Esophagus muscularis mucosa (tissue), 4 donors: ENCODE measurements around the gene PPARD. TPM values are rescaled to one million over a fixed set of nuclear protein-coding genes. Genes with fewer than 3 reads are reported as not detected.

ENCODE experiments used
- DNase-seq: peaks from one replicate; pipeline ENCODE4 v3.0.0-alpha.2; 2017; ENCODE audit errors: extremely low spot score
- H3K27ac ChIP-seq, 4 donors: fragments of 200-600 bp; sonication (generic); replicated peaks in 1 of 4; 1 replicate in 3 of 4; 2 replicates in 1 of 4; pipeline ENCODE4 v1.5.1; 2016 to 2019; ENCODE audit warnings: mild to moderate bottlenecking in 1 of 4
- H3K27me3 ChIP-seq, 4 donors: fragments of 200-600 bp; sonication (generic); one replicate each; pipeline versions ENCODE4 v1.5.1 to v1.6.0; 2016 to 2019
- H3K36me3 ChIP-seq, 4 donors: fragments of 200-600 bp; sonication (generic); one replicate each; pipeline ENCODE4 v1.5.1; 2016 to 2019
- H3K4me1 ChIP-seq, 4 donors: fragments of 200-600 bp; sonication (generic); one replicate each; pipeline ENCODE4 v1.5.1; 2016 to 2019
- H3K4me3 ChIP-seq, 4 donors: fragments of 200-600 bp; sonication (generic); 1 replicate in 2 of 4; 2 replicates in 2 of 4; pipeline ENCODE4 v1.5.1; 2016 to 2019; ENCODE audit warnings: mild to moderate bottlenecking in 4 of 4, moderate library complexity in 1 of 4
- H3K9me3 ChIP-seq, 4 donors: fragments of 200-600 bp; sonication (generic); 1 replicate in 3 of 4; 2 replicates in 1 of 4; pipeline ENCODE4 v1.5.1; 2016 to 2019
- CTCF ChIP-seq, 3 experiments: fragments of 200-600 bp in 2 of 3; fragments of 450-650 bp in 1 of 3; sonication (generic) in 2 of 3; IDR thresholded peaks; one replicate each; pipeline ENCODE4 v1.5.1; 2017 to 2019; ENCODE audit warnings: antibody characterized with exemption in 3 of 3, mild to moderate bottlenecking in 2 of 3, moderate library complexity in 1 of 3
- EP300 ChIP-seq: sonication (generic); formaldehyde crosslinking; IDR thresholded peaks from one replicate; pipeline ENCODE4 v1.6.1; 2017; ENCODE audit warnings: antibody characterized with exemption
- POLR2A ChIP-seq: fragments of 450-650 bp; IDR thresholded peaks from one replicate; pipeline ENCODE4 v1.6.1; 2017; ENCODE audit warnings: antibody characterized with exemption, moderate library complexity, mild to moderate bottlenecking, low read depth
- POLR2AphosphoS5 ChIP-seq, 2 donors: sonication (generic); formaldehyde crosslinking; IDR thresholded peaks; one replicate each; pipeline ENCODE4 v1.6.1; 2017; ENCODE audit warnings: antibody characterized with exemption in 2 of 2
- WGBS: methylation state at CpG from one replicate; pipeline ENCODE4 v1.1.5; 2018; 5-methylcytosine and 5-hydroxymethylcytosine counted together
- intact Hi-C: fragments of 100-400 bp; cut with DNase I; formaldehyde crosslinking; loops from one replicate; pipeline ENCODE4 v1.15.1; 2023
- total RNA-seq, 4 donors: library from RNA; depleted of rRNA; stranded (reverse); fragments of >200 nt; gene quantifications; one replicate each; pipeline versions ENCODE4 v1.1.0 to v1.2.1, GENCODE V29; 2016

PPARD gene
- total RNA-seq, 4 donors from 2014 or later, result 10.8 to 22.4 (median 16.0) TPM

- no peak overlapping the region for H3K27ac ChIP-seq
- H3K36me3 ChIP-seq, result no peaks in the 10 kb centered on the region
- peaks cover 0 to 6% (median 0%) of the 10 kb centered on the region in 4 donors for H3K4me1 ChIP-seq
- TF ChIP-seq POLR2AphosphoS5 (IDR thresholded peaks at IDR 0.05), result no peak
- TF ChIP-seq EP300, result no peak
- no peak for TF ChIP-seq CTCF (IDR thresholded peaks at IDR 0.05)
- TF ChIP-seq POLR2A, result no peak
- H3K4me3 ChIP-seq, result no peak overlapping the region
- DNase-seq, result no peak
- intact Hi-C loops, result no loop called here
- 100% methylated on average over 1 of the region's 6 CpGs for WGBS
- H3K27me3 ChIP-seq, result peaks cover 0 to 10% (median 0%) of the 10 kb centered on the region in 4 donors
- H3K9me3 ChIP-seq, result no peaks in the 10 kb centered on the region
Observed at GRCh38 chr6:35310265-35310831, 32.0 kb upstream of the PPARD start.

DNA sequence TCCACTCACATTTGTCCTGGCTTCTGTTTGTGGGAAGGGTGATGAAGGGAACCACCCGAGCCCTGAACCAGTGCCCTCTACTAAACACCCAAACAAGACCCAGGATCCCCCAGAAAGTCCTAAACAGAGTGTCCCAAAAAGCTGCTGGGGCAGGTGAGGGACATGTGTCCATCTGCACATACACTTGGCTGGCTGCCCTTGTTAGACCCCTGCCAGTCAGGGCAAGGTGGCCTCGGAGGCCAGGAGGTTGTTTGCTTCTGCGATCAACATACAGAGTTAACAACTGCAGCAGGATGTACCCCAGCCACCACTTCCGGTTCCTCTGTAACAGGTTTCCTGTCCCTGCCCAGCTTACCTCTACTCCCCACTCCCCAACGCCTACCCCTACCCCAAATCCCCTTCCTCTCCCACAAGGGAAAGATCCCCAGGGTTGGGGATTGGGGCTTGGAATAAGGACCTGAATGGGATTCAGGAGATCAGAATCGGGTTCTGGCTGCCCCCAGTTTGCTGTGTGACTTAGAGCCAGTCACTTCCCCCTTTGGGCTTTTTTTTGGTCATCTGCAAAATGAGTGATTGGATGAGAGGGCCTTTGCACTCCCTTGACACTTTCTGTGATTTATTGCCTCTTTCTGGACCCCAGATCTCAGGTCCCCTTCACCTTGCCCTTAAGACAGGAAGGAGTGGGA is 30.8 kb upstream of the PPARD start:
- peaks cover 0 to 10% (median 0%) of the 10 kb centered on the region in 4 donors for H3K27me3 ChIP-seq
- peak; percentile 84 for DNase-seq
- peaks cover 0 to 6% (median 0%) of the 10 kb centered on the region in 4 donors for H3K4me1 ChIP-seq
- H3K9me3 ChIP-seq, result no peaks in the 10 kb centered on the region
- no peaks in the 10 kb centered on the region for H3K36me3 ChIP-seq
- H3K4me3 ChIP-seq, result no peak overlapping the region
- H3K27ac ChIP-seq, result no peak overlapping the region
- intact Hi-C loops, result no loop called here
- 56% methylated on average over 6 of the region's 6 CpGs for WGBS
- TF ChIP-seq POLR2A (no peak), CTCF (IDR thresholded peaks at IDR 0.05) (no peak), EP300 (no peak), POLR2AphosphoS5 (IDR thresholded peaks at IDR 0.05) (no peak)

DNA sequence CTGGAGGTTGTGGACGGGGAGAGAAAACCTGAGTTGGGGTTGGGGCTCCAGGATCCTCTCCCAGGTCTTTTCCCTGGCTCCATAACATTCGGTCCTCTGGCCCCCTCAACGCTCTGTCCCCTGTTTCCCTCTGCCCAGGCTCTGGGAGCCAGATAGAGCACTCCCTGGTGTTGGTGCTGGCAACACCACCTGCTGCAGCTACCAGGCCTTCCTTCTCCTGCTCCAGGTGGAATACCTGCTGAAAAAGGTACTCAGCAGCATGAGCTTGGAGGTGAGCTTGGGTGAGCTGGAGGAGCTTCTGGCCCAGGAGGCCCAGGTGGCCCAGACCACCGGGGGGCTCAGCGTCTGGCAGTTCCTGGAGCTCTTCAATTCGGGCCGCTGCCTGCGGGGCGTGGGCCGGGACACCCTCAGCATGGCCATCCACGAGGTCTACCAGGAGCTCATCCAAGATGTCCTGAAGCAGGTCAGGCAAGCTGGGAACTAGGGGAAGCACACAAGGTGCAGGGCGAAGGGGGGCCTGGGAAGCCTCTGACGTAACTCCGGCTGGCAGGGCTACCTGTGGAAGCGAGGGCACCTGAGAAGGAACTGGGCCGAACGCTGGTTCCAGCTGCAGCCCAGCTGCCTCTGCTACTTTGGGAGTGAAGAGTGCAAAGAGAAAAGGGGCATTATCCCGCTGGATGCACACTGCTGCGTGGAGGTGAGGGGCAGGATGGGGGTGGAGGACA is 30.1 kb upstream of the PPARD start:
- intact Hi-C loops, result no loop called here
- 88% methylated on average over 11 of the region's 19 CpGs for WGBS
- H3K27ac ChIP-seq, result no peak overlapping the region

DNA sequence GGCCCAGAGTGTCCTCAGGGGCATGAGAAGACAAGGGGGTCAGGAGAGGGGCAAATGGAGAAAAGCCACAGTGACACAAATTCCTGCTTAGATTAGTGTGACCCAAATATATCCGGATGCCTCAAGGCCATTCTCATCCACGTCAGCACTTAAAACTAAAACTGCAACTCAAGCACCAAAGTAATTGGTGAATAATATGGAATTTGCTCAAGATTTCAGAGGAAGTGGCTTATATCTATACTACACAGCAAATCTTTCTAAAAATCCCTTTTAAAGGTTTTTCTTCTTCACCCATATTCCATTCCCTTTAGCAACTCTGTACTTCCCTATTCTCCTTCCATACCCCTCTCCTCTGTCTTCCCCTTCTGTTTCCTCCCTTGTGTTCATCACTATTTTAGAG is 29.6 kb upstream of the PPARD start:
- WGBS, result 46% methylated on average over 2 of the region's 2 CpGs
- Histone ChIP-seq H3K36me3 (no peaks in the 10 kb centered on the region), H3K27me3 (peaks cover 0 to 10% (median 0%) of the 10 kb centered on the region in 4 donors), H3K27ac (no peak overlapping the region), H3K4me3 (no peak overlapping the region), H3K9me3 (no peaks in the 10 kb centered on the region), H3K4me1 (peaks cover 4 to 10% (median 5%) of the 10 kb centered on the region in 4 donors)
- DNase-seq, result no peak
- intact Hi-C loops, result no loop called here
- TF ChIP-seq POLR2AphosphoS5 (IDR thresholded peaks at IDR 0.05), result no peak
- TF ChIP-seq POLR2A, result no peak
- no peak for TF ChIP-seq EP300
- no peak for TF ChIP-seq CTCF (IDR thresholded peaks at IDR 0.05)

More for the DNA sequence above, 30.1 kb upstream of the PPARD start:
- no peak overlapping the region for H3K4me3 ChIP-seq
- peaks cover 0 to 10% (median 0%) of the 10 kb centered on the region in 4 donors for H3K27me3 ChIP-seq
- peaks cover 0 to 6% (median 0%) of the 10 kb centered on the region in 4 donors for H3K4me1 ChIP-seq
- no peak for TF ChIP-seq POLR2AphosphoS5 (IDR thresholded peaks at IDR 0.05)
- no peak for TF ChIP-seq POLR2A
- TF ChIP-seq CTCF (IDR thresholded peaks at IDR 0.05), result no peak
- no peak for TF ChIP-seq EP300
- DNase-seq, result no peak
- H3K9me3 ChIP-seq, result no peaks in the 10 kb centered on the region
- no peaks in the 10 kb centered on the region for H3K36me3 ChIP-seq
